NCI-H460 (cell line): ENCODE data around the gene LRFN2. TPM values are rescaled to one million over a fixed set of nuclear protein-coding genes. Genes with fewer than 3 reads are reported as not detected.
A peak's percentile ranks its signal among the peaks of the same experiment; 100 is the strongest.

ENCODE experiments used
- DNase-seq: peaks from one replicate; pipeline ENCODE4 v3.0.0-alpha.2; 2016; ENCODE audit warnings: low read depth; ENCODE audit errors: extremely low read depth
- total RNA-seq: library from RNA; depleted of rRNA; stranded (reverse); fragments of >200 nt; shearing (Covaris generic); gene quantifications from 2 replicates; pipeline ENCODE4 v1.2.3, GENCODE V29; 2014

LRFN2 gene
- total RNA-seq, 1 experiment from 2014 or later = not detected

- peak; percentile 1 for DNase-seq
Measured at GRCh38 chr6:40550202-40551101, 36.7 kb downstream of the LRFN2 start.

- DNase-seq = no peak
Measured at GRCh38 chr6:40545954-40546353, 41.2 kb downstream of the LRFN2 start.

DNA sequence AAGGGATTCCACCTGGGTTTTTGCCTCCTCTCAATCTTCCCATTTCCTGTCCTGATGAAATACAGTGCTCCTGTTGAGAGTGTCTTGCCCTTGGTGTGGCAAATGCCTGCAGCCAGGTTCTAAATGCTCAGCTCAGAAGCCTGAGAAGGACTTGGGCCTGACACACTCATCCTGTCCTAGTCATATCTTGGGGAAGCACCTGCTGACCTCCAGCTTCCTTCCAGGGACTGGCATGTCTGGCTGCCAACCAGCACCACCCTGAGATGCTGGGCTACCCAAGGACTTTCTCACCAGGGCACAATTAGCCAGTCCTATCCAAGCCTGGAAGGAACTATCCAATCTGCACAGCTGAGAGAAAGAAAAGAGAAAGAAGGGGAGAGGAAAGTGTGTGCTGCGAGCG is 43.4 kb downstream of the LRFN2 start:
- DNase-seq = no peak

- DNase-seq = no peak
Measured at GRCh38 chr6:40543146-40543545, 44.0 kb downstream of the LRFN2 start.

DNA sequence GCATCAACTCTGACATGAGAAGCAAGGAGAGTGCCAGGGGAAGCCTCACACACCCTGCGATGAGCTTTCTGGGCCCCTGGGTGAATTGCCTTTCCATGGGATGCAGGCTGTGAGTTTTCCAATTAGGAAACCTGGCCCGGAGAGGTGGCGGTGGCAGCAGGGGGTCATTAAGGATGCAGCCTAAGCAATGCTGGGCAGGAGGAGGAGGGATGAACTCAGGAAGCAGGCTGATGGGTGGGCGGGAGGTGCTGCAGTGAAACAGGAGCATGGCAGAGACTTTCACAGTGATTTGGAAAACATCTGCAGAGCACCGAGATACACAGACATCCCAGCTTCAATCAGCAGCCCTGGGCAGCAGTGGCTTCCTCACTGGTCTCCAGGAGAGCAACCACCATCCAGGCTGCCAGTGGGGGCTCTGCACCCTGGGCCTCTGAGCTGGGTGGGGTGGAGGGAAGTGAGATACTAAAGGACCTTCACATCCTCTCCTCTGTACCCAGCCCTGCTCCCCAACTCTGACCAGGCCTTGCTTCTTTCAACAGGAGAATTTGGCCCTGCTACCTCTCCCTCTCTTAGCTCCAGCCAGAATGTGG is 44.9 kb downstream of the LRFN2 start:
- no peak for DNase-seq

DNA sequence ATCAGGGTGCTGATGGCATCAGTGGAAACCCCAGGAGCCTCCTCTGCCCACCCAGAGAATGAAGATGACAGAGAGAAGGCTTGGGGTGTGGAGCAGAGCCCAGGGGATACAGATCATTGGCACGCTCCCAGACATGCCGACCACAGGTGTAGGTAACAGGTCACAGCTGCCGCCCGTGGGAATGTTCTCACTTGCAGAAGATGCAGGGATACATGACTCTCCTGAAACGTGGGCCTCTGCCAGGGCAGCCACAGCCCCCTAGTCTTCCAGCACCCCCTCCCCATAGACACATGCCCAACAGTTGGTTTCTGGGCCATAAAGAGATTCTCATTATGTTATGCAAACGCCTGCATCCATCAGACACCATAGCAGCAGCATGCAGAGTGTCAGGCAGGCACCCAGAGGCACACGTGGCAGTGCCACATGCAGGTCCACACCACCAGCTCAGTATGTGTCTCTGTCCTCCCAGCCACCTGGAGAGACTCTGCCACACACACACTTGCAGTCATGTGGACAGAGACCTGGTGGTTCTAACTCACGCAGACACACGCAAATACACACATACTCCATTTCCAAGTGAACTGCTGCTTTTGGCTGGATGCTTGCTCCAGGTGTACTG is 45.5 kb downstream of the LRFN2 start:
- DNase-seq = no peak

DNA sequence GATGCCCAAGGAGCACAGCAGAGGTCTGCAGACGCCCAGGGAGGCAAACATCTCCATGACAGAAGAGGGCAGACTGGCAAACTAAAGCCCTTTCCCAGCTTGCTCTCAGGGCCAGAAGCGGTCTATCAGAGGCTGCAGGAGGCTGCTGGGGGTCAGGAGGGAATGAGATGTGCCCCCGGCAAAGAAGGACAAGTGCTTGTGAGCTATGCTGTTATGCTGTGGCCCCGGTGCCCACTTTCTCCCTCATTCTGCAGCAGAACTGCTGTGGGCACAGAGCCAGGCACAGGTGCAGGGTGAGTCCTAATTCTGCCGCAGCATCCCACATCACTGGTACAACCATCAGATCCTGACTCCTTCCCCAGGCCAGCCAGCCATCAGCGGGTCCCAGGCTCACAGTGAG is 46.4 kb downstream of the LRFN2 start:
- no peak for DNase-seq

DNA sequence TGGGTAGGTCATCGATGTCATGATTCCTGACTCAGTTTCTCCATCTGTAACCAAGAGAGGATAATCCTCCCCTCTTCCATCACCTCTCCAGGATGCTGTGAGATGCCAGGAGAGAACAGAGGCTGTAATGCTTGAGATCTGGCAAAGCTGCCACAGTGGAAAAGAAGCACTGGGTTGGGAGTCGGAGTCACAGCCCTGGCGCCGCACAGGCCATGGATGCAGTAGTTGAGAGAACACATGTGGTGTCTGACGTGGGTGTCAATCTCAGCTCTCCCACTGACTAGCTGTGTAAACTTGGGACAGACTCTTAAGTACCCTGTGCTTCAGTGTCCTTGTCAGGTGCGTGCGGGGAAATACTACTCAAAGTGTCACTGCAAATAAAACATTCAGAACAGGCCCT is 47.3 kb downstream of the LRFN2 start:
- DNase-seq = no peak

DNA sequence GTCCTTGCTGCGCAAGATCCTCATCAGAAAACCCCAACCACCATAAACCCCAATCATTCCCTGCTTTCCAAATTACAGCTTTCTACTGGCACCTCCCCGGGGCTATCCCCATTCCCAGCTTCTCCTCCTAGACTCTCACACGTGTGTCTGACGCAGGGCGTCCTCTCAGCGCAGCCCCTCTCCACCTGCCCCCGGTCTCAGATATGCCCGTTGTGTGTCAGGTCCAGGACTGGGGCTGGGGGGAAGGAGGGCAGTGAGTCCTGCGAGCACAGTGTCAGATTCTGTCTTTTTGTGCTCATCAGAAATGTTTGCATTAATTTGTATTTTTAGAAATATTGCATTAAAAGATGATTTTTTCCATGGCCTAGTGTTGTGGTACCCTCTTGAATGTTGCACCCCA is 48.6 kb downstream of the LRFN2 start:
- no peak for DNase-seq

DNA sequence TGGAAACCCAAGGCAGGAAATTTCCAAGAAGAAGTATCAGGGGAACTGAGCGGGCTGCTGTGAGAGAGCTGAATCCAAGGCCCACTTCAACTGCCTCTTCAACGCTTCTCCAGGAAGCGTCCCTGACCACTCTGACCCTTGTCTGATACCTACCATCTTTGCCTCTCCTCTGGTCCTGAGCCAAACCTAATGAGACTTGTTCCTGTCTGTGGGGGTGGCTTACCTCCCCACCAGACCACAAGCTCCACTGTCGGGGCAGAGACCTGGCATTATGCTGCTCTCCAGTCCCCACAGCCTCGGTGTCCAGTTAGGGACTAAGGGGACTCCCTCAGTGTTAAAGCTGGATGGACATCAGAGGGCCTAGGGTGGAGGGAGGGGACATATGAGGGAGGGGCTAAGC is 49.7 kb downstream of the LRFN2 start:
- DNase-seq = no peak

- no peak for DNase-seq
Measured at GRCh38 chr6:40536442-40536841, 50.7 kb downstream of the LRFN2 start.

DNA sequence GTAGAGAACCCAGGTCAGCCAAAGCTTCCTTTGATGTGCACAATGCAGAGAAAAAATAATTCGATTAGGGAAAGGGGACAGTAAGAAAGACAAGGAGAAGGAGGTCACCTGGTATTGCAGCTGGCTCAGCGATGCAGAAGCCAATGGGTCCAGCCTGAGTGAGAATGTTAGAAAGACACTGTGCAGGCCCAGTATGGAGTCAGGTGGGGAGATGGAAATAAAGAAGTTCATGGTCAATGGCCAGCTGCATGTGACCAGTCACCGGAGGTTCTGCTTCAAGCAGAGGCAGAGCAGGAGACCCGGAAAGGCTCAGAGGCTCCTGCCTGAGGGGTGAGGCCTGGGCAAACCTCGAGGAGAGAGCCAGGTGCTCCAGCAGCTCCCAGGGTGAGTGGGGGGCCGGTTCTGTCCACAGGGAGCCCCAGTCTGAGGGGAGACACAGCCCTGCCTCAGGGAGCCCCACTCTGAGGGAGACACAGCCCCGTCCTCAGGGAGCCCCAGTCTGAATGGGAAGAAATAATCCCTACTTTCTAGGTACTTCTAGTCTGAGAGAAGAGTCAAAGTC is 51.3 kb downstream of the LRFN2 start:
- no peak for DNase-seq

- DNase-seq = no peak
Measured at GRCh38 chr6:40535110-40535818, 51.9 kb downstream of the LRFN2 start.

GRCh38 chr6:40532349-40533000 is 54.7 kb downstream of the LRFN2 start:
- no peak for DNase-seq

- no peak for DNase-seq
Measured at GRCh38 chr6:40529919-40530318, 57.2 kb downstream of the LRFN2 start.

DNA sequence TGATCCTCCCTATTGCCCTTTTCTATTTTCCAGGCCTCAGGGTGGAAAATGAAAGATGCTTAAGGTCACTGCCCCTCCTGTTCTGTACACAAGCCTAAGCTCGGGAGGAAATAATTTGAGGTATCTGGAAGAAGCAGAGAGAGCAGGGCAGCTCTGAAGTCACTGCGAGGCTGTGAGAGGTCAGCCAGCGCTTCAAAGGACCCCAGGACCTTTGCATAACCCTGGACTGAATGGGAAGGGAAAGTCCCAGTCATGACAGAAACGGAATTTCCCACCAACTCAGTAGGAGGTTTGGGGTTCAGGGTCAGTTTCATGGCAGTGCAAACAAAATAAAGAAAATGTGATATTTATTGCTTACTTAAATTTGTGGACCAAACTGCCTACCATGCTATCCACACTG is 58.1 kb downstream of the LRFN2 start:
- no peak for DNase-seq

- DNase-seq = no peak
Measured at GRCh38 chr6:40528051-40528450, 59.1 kb downstream of the LRFN2 start.

- no peak for DNase-seq
Measured at GRCh38 chr6:40526036-40526435, 61.1 kb downstream of the LRFN2 start.

GRCh38 chr6:40524797-40525585 is 62.2 kb downstream of the LRFN2 start:
- DNase-seq = no peak
